SK-N-SH (cell line): ENCODE measurements around the gene NOL4L. TPM values are rescaled to one million over a fixed set of nuclear protein-coding genes. Genes with fewer than 3 reads are reported as not detected.
A peak's percentile ranks its signal among the peaks of the same experiment; 100 is the strongest.

ENCODE experiments used
- CTCF ChIA-PET: fragments of 300-600, 350-600 bp; formaldehyde crosslinking; extraction: SDS; loops from one replicate; lab custom pipeline; 2021; lab: Yijun Ruan, JAX
- POLR2A ChIA-PET: fragments of 350-600 bp; sonication (Branson Sonifier 250); formaldehyde crosslinking; extraction: SDS; loops from one replicate; lab custom pipeline; 2020; ENCODE audit warnings: antibody characterized with exemption, inconsistent platforms; lab: Yijun Ruan, JAX
- DNase-seq: peaks from one replicate; pipeline ENCODE4 v3.0.0; 2012
- H2AFZ ChIP-seq: fragments of 200-600 bp; sonication (generic); 2 replicates; pipeline ENCODE4 v1.8.1; 2016; ENCODE audit warnings: antibody characterized with exemption, mild to moderate bottlenecking, low read depth
- H3F3A ChIP-seq: fragments of 200-600 bp; sonication (generic); replicated peaks from 2 replicates; pipeline ENCODE3; 2016; ENCODE audit warnings: antibody characterized with exemption, mild to moderate bottlenecking; ENCODE audit not compliant: insufficient read depth
- H3K27ac ChIP-seq, 2 experiments: fragments of 200-500 bp in 1 of 2; fragments of 200-600 bp in 1 of 2; sonication (Bioruptor generic) in 1 of 2; sonication (generic), shearing (Covaris generic) in 1 of 2; 2 replicates each; pipeline versions ENCODE4 v1.5.1 to v1.6.1; 2014 to 2016; ENCODE audit warnings: low read depth in 2 of 2, inconsistent platforms in 1 of 2, low read length in 1 of 2, mild to moderate bottlenecking in 1 of 2, mixed read lengths in 1 of 2
- H3K27me3 ChIP-seq: fragments of 200-600 bp; sonication (generic), shearing (Covaris generic); 2 replicates; pipeline ENCODE4 v1.6.1; 2016; ENCODE audit warnings: mixed run types; ENCODE audit not compliant: insufficient read depth
- H3K36me3 ChIP-seq, 2 experiments: fragments of 200-500 bp in 1 of 2; fragments of 200-600 bp in 1 of 2; sonication (Bioruptor generic) in 1 of 2; sonication (generic) in 1 of 2; replicated peaks in 1 of 2; 2 replicates each; pipeline versions ENCODE3 to v1.5.1; 2014 to 2016; ENCODE audit warnings: low read length in 1 of 2, mild to moderate bottlenecking in 1 of 2; ENCODE audit not compliant: insufficient read depth in 2 of 2, control insufficient read depth in 1 of 2
- H3K4me1 ChIP-seq, 2 experiments: fragments of 200-500 bp in 1 of 2; fragments of 200-600 bp in 1 of 2; sonication (Bioruptor generic) in 1 of 2; sonication (generic), shearing (Covaris generic) in 1 of 2; 2 replicates each; pipeline versions ENCODE4 v1.5.1 to v1.6.1; 2014 to 2016; ENCODE audit warnings: low read depth in 1 of 2, low read length in 1 of 2, mixed run types in 1 of 2; ENCODE audit not compliant: insufficient read depth in 2 of 2, control insufficient read depth in 1 of 2
- H3K4me2 ChIP-seq: fragments of 200-600 bp; sonication (generic), shearing (Covaris generic); 2 replicates; pipeline ENCODE4 v1.6.1; 2017; ENCODE audit warnings: mixed run types
- H3K4me3 ChIP-seq, 2 experiments: fragments of 200-500 bp in 1 of 2; fragments of 200-600 bp in 1 of 2; sonication (Bioruptor generic) in 1 of 2; sonication (generic), shearing (Covaris generic) in 1 of 2; 2 replicates each; pipeline versions ENCODE4 v1.5.1 to v1.8.1; 2014 to 2016; ENCODE audit warnings: low read depth in 2 of 2, inconsistent platforms in 1 of 2, low read length in 1 of 2, mild to moderate bottlenecking in 1 of 2, mixed read lengths in 1 of 2, moderate library complexity in 1 of 2
- H3K79me2 ChIP-seq: fragments of 200-600 bp; sonication (generic); 2 replicates; pipeline ENCODE4 v1.8.1; 2017; ENCODE audit warnings: mild to moderate bottlenecking; ENCODE audit not compliant: insufficient read depth
- H3K9ac ChIP-seq: fragments of 200-600 bp; sonication (generic); 2 replicates; pipeline ENCODE4 v1.6.1; 2017; ENCODE audit warnings: mixed run types
- H3K9me2 ChIP-seq: fragments of 200-600 bp; sonication (generic); 2 replicates; pipeline ENCODE4 v1.6.1; 2017; ENCODE audit warnings: mixed run types
- H3K9me3 ChIP-seq: fragments of 200-600 bp; sonication (generic); 2 replicates; pipeline ENCODE4 v1.6.1; 2017; ENCODE audit warnings: mixed run types, mild to moderate bottlenecking, moderate library complexity
- H4K20me1 ChIP-seq: fragments of 200-600 bp; sonication (generic); 2 replicates; pipeline ENCODE4 v1.6.1; 2017; ENCODE audit warnings: mild to moderate bottlenecking, mixed run types; ENCODE audit not compliant: insufficient read depth
- CTCF ChIP-seq: fragments of 200-600 bp; sonication (generic); IDR thresholded peaks from 2 replicates; pipeline ENCODE4 v1.6.1; 2017; ENCODE audit warnings: antibody characterized with exemption, mild to moderate bottlenecking, moderate library complexity
- ELF1 ChIP-seq: IDR thresholded peaks from 2 replicates; pipeline ENCODE4 v1.4.0; 2012
- EP300 ChIP-seq, 2 experiments: IDR thresholded peaks; 2 replicates each; pipeline versions ENCODE4 v1.4.0 to v1.6.1; 2012; ENCODE audit warnings: borderline replicate concordance in 1 of 2, low read depth in 1 of 2, low read length in 1 of 2
- FOSL2 ChIP-seq: IDR thresholded peaks from 2 replicates; pipeline ENCODE4 v1.4.0; 2012; ENCODE audit warnings: low read depth, mild to moderate bottlenecking, moderate library complexity, borderline replicate concordance
- FOXJ3 ChIP-seq: sonication (generic); formaldehyde crosslinking; IDR thresholded peaks from 2 replicates; pipeline ENCODE4 v1.5.1; 2020; ENCODE audit warnings: mild to moderate bottlenecking, missing genetic modification reagents
- NFIC ChIP-seq: IDR thresholded peaks from 2 replicates; pipeline ENCODE4 v1.4.0; 2012; ENCODE audit warnings: borderline replicate concordance
- NRF1 ChIP-seq: IDR thresholded peaks from 2 replicates; pipeline ENCODE4 v1.6.1; 2012; ENCODE audit warnings: low read depth, mild to moderate bottlenecking, low read length
- POLR2AphosphoS5 ChIP-seq: IDR thresholded peaks from 2 replicates; pipeline ENCODE4 v1.6.1; 2012; ENCODE audit warnings: low read depth, low read length
- RCOR1 ChIP-seq: fragments of 150-350 bp; IDR thresholded peaks from 2 replicates; pipeline ENCODE4 v1.6.1; 2017; ENCODE audit warnings: antibody characterized with exemption, low read length
- RXRA ChIP-seq: IDR thresholded peaks from 2 replicates; pipeline ENCODE4 v1.4.0; 2012; ENCODE audit warnings: low read depth, mild to moderate bottlenecking, borderline replicate concordance
- TAF1 ChIP-seq: IDR thresholded peaks from 2 replicates; pipeline ENCODE4 v1.6.1; 2012; ENCODE audit warnings: low read depth, mild to moderate bottlenecking, low read length, moderate library complexity, borderline replicate concordance
- TCF12 ChIP-seq: IDR thresholded peaks from 2 replicates; pipeline ENCODE4 v1.4.0; 2012
- TEAD4 ChIP-seq: IDR thresholded peaks from 2 replicates; pipeline ENCODE4 v1.4.0; 2012; ENCODE audit warnings: mild to moderate bottlenecking, borderline replicate concordance; ENCODE audit not compliant: insufficient read depth
- USF2 ChIP-seq: fragments of 150-350 bp; IDR thresholded peaks from 2 replicates; pipeline ENCODE4 v1.6.1; 2017; ENCODE audit warnings: antibody characterized with exemption, low read length, low read depth, borderline replicate concordance
- WGBS: methylation state at CpG from one replicate; pipeline ENCODE4 v1.1.6; 2017; ENCODE audit warnings: low lambda C conversion rate; 5-methylcytosine and 5-hydroxymethylcytosine counted together
- polyA plus RNA-seq, 3 experiments: library from polyadenylated mRNA; depleted of rRNA; stranded (reverse); fragments of >200 nt; gene quantifications; 2 replicates each; pipeline ENCODE4 v1.2.3, GENCODE V29; 2012
- TF ChIP-seq, protein P1 (sequence below): fragments of 150-350 bp; IDR thresholded peaks from 2 replicates; pipeline ENCODE4 v1.6.1; 2016; ENCODE audit warnings: mild to moderate bottlenecking, low read depth, low read length
- TF ChIP-seq, protein P2 (sequence below): IDR thresholded peaks from 2 replicates; pipeline ENCODE4 v1.4.0; 2012; ENCODE audit warnings: low read depth
- TF ChIP-seq, protein P3 (sequence below): IDR thresholded peaks from 2 replicates; pipeline ENCODE4 v1.6.1; 2012; ENCODE audit warnings: mild to moderate bottlenecking, low read depth, low read length, moderate library complexity

Gene NOL4L
- polyA plus RNA-seq, 1 of the 3 experiments (the other 2 are of a cell fraction), result 14.3 TPM

- no peaks in the 10 kb centered on the region for H3K9me2 ChIP-seq
- 92% methylated on average over 23 of the region's 29 CpGs for WGBS
- peak overlapping the region in 1 of 2 experiments; percentile 29; a peak in 1 of 4 replicates for H3K27ac ChIP-seq
- POLR2A ChIA-PET, result no interaction called here
- peaks cover 51 to 57% of the 10 kb centered on the region in 2 experiments; a peak in 3 of 4 replicates for H3K4me1 ChIP-seq
- peaks cover 21% of the 10 kb centered on the region for H3F3A ChIP-seq
- H3K9me3 ChIP-seq, result no peaks in the 10 kb centered on the region
- H3K79me2 ChIP-seq, result peaks cover 97% of the 10 kb centered on the region
- peaks cover 22% of the 10 kb centered on the region; the same call in 1 of the 2 replicates for H4K20me1 ChIP-seq
- H3K36me3 ChIP-seq, result peaks cover 12 to 18% of the 10 kb centered on the region in 2 experiments
- H3K9ac ChIP-seq, result peak overlapping the region; percentile 76
- no peak for TF ChIP-seq NRF1
- TF ChIP-seq, all 33 proteins: peak for 0
- H2AFZ ChIP-seq, result no peak overlapping the region
- H3K27me3 ChIP-seq, result no peaks in the 10 kb centered on the region
- peak overlapping the region; percentile 93 for H3K4me2 ChIP-seq
- peak; percentile 17 for DNase-seq
- no peak overlapping the region for H3K4me3 ChIP-seq
- CTCF ChIA-PET, result interaction anchor here (2.4 to 3.2 kb wide), 2 partner anchors 8 to 179 kb away, joined by 6 to 11 read pairs; no protein-coding TSS in a partner anchor
These were observed 111.7 kb downstream of the NOL4L start for GRCh38 chr20:32473231-32474008.

DNA sequence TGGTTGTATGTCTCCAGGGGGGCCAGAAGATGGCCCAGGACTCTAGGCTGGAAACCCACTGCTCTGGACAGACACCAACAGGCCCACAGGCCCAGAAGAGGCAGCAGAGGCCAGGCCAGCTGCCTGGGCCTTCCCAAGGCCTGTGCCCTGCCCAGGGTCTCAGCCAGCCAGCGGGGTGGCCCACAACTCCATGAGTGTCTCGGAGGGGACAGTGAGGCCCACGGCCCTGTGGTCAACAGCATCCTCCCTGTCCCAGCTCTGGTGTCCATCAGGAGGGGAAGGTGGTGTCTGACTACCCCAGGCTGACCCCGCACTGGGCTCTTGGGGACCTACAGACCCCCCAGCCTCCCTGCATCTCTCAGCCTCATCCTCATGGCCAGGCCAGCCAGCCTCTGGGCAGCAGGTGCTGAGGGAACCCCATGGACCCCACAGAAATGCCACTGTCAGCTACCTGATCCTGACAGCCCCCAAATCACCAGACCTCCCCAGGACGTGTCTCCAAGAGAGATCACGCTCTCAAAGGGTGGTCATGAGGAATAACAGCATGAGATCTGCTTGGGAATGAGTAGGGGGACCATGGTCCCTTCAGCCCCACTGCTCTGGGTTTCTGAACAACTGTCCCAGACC lies 112.4 kb downstream of the NOL4L start:
- Histone ChIP-seq H3K27ac (no peak overlapping the region; a peak in 1 of 4 replicates), H3K79me2 (peaks cover 97% of the 10 kb centered on the region), H3K9me2 (no peaks in the 10 kb centered on the region), H2AFZ (no peak overlapping the region), H3K4me2 (peak overlapping the region; percentile 93; the same call in 1 of the 2 replicates), H3K9me3 (no peaks in the 10 kb centered on the region), H3K4me3 (no peak overlapping the region), H3K36me3 (peaks cover 12 to 18% of the 10 kb centered on the region in 2 experiments), H4K20me1 (peaks cover 14% of the 10 kb centered on the region; the same call in 1 of the 2 replicates), H3F3A (peaks cover 21% of the 10 kb centered on the region), H3K27me3 (no peaks in the 10 kb centered on the region), H3K4me1 (peaks cover 51 to 61% of the 10 kb centered on the region in 2 experiments; a peak in 3 of 4 replicates), H3K9ac (no peak overlapping the region)
- no peak for DNase-seq
- ChIA-PET POLR2A (no interaction called here), CTCF (interaction anchor here (2.4 to 3.2 kb wide), 2 partner anchors 9 to 180 kb away, joined by 6 to 11 read pairs; no protein-coding TSS in a partner anchor)
- WGBS, result no CpG with 5 or more reads among the region's 6 CpGs
- no peak for TF ChIP-seq ELF1
- TF ChIP-seq USF2, result no peak
- no peak for TF ChIP-seq EP300 (IDR thresholded peaks at IDR 0.05; ENCODE audit: borderline replicate concordance in 1 of 2, low read depth in 1 of 2, low read length in 1 of 2)
- TF ChIP-seq RXRA, result no peak
- no peak for TF ChIP-seq TCF12
- no peak for TF ChIP-seq FOSL2
- TF ChIP-seq, protein P1, sequence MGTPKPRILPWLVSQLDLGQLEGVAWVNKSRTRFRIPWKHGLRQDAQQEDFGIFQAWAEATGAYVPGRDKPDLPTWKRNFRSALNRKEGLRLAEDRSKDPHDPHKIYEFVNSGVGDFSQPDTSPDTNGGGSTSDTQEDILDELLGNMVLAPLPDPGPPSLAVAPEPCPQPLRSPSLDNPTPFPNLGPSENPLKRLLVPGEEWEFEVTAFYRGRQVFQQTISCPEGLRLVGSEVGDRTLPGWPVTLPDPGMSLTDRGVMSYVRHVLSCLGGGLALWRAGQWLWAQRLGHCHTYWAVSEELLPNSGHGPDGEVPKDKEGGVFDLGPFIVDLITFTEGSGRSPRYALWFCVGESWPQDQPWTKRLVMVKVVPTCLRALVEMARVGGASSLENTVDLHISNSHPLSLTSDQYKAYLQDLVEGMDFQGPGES, result no peak
- no peak for TF ChIP-seq FOXJ3 (CRISPR knock-in tag)
- TF ChIP-seq TAF1, result no peak
- TF ChIP-seq POLR2AphosphoS5, result no peak
- TF ChIP-seq, protein P2, sequence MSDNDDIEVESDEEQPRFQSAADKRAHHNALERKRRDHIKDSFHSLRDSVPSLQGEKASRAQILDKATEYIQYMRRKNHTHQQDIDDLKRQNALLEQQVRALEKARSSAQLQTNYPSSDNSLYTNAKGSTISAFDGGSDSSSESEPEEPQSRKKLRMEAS, result no peak
- TF ChIP-seq CTCF, result no peak
- no peak for TF ChIP-seq RCOR1
- TF ChIP-seq, protein P3, sequence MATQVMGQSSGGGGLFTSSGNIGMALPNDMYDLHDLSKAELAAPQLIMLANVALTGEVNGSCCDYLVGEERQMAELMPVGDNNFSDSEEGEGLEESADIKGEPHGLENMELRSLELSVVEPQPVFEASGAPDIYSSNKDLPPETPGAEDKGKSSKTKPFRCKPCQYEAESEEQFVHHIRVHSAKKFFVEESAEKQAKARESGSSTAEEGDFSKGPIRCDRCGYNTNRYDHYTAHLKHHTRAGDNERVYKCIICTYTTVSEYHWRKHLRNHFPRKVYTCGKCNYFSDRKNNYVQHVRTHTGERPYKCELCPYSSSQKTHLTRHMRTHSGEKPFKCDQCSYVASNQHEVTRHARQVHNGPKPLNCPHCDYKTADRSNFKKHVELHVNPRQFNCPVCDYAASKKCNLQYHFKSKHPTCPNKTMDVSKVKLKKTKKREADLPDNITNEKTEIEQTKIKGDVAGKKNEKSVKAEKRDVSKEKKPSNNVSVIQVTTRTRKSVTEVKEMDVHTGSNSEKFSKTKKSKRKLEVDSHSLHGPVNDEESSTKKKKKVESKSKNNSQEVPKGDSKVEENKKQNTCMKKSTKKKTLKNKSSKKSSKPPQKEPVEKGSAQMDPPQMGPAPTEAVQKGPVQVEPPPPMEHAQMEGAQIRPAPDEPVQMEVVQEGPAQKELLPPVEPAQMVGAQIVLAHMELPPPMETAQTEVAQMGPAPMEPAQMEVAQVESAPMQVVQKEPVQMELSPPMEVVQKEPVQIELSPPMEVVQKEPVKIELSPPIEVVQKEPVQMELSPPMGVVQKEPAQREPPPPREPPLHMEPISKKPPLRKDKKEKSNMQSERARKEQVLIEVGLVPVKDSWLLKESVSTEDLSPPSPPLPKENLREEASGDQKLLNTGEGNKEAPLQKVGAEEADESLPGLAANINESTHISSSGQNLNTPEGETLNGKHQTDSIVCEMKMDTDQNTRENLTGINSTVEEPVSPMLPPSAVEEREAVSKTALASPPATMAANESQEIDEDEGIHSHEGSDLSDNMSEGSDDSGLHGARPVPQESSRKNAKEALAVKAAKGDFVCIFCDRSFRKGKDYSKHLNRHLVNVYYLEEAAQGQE, result no peak
- no peak for TF ChIP-seq TEAD4
- TF ChIP-seq NFIC, result no peak
